HG03457 (cell line): ENCODE data around the gene NOS1AP.
"Not testable (repeated sequence)": the region's sequence is repeated elsewhere in the genome, so short reads cannot be mapped to it uniquely, and the experiment has no call there.

Experiments
- ATAC-seq: cut with Tn5 transposase; IDR thresholded peaks from one replicate; pipeline ENCODE4 v1.9.1; 2021; ENCODE audit warnings: moderate number of reproducible peaks; ENCODE audit not compliant: unreplicated experiment

The NOS1AP gene

DNA sequence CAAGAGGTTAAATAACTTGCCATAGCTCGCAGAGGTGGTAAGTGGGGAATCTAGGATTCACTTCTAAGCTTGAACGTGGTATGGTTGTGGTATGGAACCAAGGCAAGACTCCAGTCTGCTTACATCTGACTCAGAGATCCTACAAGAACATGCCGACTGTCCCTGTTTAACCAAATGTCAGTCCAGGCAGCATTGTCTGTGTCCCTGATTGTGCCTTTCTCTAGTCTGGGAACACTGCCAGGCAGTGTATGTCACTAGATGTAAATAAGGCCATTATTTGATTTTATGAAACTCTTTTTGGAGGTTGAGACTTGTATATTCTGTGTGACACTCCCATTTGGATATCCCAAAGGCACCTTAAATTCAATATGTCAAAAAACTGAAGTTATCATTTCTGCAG lies 96.0 kb downstream of the NOS1AP start:
- no peak for ATAC-seq

DNA sequence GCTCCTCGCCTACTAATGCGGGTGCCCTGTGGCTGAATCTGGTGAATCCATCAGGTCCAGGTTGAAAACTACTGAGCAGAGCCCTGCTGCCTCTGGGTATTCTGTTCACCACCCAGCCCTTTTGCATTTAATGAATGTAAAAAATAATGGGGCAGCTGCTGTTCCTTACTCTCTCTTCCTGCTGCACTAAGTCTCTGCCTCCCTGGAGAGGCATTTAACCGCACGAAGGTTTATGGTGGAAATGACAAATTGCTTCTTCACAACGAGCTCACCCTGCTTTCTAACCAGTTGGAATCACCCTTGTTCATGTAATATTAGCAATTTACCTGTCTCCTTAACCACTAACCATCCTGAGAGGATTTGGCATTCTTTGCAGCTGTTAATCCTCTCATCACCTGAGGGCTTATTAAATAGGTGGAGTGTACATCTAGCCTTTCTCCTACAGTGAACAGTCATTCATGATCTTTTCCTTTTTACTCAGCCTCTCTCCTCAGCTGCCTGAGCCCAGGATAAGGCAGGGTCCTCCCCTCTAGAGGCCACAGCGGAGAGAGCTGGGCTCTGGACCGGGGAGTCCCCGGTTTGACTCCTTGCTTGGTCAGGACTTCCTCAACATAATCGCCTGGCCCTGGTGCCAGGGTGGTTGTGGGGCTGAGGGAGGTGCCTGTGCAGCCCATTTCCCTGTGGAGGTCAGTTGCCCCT lies 97.6 kb downstream of the NOS1AP start:
- ATAC-seq = no peak

DNA sequence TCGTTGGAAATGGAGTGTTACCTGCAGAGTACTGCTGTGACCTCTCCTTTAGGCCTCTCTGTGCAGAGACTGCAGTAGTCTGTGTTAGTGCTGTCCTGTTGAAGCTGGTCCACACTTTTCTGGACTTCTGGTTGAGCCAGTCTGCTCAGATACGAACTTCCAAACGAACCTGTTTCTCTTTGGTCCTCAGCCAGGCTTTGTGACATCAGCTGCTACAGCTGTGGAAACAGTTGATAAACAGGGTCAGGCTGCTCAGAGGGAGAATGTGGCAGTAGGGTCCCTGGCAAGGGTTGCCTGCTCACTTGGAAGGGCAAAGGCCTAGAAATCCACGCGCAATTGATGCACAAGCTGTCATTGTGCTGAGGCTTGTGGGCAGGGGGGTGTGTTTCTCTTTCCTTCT lies 98.8 kb downstream of the NOS1AP start:
- no peak for ATAC-seq

DNA sequence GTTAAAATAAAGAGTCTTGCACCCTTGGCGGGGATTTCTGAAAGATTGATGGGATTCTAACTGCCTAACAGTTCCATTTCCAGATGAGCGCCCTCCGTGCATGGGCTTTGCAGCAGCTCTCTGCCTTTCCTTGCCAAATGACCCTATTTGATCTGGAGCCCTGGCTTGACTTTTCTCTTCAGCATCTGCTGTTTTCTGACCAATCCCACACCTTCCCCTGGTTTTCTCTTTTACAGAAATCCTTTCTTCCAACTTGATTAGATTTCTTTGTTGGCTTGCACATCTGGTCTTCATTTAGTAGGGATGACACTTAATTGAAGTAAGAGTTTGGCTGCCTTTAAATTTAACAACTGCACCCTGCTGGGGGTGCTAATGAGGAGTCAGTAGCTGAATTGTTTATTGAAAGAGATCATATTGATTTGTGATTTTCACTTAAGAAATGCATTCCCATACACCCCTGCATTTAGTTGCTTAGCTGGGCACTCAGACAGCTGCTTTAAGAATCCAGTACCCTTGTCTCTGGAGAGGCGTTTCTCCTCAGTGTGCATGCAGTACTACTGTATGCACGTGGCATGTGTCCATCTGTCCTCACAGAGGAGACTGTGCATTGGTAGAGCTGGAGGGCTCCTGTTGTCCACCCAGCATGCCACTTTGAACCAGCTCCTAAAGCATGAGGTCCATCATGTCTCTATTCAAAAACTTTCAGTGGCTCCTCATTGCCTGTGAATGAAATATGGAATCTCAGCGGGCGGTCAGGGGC lies 99.7 kb downstream of the NOS1AP start:
- ATAC-seq = no peak

DNA sequence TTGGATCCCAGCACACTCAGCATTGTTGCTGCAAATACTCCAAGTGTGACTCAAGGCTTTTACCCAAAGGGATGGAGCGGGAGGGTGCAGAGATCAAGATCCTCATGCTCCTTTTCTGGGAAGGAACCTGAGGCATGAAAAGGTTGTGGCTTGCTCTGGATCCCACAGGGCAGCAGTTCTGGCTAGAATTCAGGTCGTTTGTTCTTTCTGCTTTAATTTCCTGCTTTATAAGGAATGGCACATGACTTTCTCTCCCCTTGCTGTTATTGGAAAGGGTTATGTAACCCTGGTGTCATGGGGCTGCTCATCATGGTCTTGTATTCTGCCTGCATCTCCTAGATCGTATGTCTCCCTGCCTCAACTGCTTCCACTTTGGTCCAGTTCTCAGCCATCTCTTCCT lies 101.6 kb downstream of the NOS1AP start:
- no peak for ATAC-seq

DNA sequence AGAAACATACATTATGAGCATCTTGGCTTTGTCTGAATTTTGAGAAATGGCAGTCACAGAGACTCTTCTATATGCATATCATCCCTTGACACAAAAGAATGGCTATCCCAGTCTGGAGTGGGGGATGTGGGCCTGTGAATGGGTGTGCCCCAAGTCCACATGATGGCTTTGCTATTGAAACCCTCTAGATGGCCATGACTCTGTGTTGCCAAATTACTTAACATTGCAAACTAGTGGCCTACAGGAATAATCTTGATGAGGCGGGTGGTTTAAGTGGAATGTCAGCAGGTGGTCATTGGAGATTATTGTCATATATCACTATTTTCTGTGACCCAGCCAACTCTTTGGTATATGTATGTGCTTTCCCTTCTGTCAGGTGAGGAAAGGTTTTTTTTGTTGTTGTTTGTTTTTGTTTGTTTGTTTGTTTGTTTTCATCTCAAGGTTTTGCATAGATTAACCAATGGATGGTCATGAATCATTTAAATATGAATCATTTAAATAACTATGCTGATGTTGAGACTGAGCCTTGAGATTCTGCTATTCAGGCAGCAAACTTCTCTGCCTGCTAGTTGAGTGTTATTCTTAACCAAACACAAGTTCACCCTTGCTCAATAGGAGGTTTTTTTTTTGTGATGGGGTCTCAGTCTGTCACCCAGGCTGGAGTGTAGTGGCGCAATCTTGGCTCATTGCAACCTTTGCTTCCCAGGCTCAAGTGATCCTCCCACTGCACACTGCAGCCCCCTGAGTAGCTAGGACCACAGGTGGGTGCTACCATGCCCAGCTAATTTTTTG lies 103.0 kb downstream of the NOS1AP start:
- ATAC-seq = no peak

DNA sequence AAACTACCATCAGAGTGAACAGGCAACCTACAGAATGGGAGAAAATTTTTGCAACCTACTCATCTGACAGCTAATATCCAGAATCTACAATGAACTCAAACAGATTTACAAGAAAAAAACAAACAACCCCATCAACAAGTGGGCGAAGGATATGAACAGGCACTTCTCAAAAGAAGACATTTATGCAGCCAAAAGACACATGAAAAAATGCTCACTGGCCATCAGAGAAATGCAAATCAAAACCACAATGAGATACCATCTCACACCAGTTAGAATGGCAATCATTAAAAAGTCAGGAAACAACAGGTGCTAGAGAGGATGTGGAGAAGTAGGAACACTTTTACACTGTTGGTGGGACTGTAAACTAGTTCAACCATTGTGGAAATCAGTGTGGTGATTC lies 104.1 kb downstream of the NOS1AP start:
- not testable (repeated sequence) for ATAC-seq

DNA sequence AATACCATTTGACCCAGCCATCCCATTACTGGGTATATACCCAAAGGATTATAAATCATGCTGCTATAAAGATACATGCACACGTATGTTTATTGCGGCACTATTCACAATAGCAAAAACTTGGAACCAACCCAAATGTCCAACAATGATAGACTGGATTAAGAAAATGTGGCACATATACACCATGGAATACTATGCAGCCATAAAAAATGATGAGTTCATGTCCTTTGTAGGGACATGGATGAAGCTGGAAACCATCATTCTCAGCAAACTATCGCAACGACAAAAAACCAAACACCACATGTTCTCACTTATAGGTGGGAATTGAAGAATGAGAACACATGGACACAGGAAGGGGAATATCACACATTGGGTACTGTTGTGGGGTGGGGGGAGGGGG lies 104.5 kb downstream of the NOS1AP start:
- ATAC-seq = not testable (repeated sequence)

DNA sequence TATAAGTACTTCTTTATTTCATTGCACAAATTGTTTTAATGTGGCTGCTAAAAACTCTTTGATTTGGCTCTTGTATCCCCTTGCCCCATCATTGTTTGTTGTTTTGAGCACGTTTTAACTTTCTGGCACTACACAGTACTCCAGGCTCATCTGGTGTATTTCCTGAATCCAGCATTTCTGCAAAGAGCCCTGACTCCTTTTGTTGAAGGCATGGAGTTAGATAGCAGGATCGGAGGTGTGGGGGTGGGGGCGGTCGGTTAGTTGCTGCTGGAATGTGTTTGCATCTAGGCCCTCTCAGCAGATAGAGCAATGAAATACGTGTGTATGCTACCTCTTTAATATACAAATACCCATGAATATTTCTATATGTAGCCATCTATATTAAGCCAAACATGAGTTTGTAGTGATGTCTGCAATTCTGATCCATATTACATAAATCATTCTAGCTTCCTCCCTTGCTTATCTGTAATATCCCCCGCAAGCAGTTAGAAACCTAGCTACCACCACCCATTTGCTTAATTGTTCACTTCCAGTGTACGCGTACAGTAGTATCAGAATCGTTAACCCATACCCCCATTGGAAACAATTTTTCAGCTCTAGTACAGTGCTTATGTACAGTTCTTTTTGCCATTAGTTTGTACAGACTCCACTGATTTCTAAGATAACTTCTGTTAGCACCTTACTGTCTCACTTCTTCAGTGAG lies 106.0 kb downstream of the NOS1AP start:
- ATAC-seq = no peak

DNA sequence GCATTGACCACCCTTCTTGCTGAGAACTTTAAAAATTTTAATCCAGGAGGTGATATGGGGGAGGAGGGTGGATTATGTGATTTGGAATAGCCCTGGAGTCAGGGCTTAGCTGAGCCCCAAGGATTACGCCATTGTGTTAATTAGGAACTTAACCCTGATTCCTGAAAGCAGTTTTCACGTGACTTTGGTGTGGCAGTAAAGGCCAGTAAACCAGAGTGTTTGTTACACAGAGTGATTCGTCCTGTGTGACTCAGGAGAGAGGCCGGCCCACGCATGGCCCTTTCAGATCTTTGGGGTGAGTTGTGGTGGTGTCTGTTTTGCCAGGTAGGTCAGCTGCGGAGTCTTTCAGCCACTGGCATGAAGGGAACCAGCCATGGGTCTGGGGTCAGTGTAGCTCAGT lies 107.6 kb downstream of the NOS1AP start:
- ATAC-seq = no peak

DNA sequence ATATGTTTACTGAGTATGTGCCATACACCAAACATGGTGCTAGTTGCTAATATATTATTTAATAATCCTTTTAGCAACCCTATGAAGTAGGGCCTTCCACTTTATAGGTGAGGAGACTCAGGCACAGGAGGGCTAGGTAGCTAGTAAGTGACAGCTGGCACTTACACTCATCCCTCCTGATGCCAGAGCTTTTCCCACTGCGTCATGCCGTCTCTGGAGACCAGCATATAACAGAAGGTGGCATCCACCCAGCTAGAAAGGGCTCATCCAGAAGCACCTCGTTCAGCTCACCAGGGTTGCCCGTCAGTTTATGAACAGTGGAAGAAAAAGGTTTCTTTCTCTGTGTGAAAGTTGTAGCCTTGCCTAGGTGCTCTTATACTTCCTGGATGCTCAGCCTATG lies 108.9 kb downstream of the NOS1AP start:
- no peak for ATAC-seq

DNA sequence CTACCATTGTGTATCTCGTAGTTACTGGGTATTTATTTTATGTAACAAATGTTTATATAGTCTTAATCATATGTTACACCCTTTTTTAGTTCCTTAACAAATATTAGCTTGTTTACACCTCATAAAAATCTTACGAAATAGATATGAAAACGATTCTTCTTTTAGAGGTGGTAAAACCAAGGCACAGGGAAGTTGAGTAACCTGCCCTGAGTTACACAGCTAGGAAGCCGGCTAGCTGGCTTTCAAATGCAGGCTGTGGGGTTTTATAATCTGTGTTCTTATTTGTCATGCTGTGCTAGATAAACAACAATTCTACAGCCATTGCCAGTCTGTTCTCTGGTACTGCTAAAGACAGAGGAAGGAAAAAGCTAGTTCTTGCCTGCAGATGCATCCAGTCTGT lies 109.6 kb downstream of the NOS1AP start:
- no peak for ATAC-seq

DNA sequence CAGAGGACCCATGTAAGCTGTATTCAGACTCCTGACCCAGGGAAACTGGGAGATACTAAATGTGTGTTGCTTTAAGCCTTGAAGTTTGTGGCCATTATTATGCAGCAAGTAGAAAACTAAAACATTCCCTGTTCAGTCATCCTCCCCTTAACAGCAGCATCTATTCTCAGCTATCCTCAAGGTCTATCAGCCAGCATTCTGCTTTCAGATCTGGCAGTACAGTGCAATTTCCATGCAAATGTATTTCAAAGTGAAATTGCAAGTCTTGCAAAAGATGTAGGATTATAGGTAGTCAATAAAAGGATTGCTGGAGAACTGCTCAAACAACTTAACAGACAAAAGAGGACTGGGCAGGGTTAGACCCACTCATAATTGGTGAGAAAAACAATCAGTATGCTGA lies 111.3 kb downstream of the NOS1AP start:
- no peak for ATAC-seq

DNA sequence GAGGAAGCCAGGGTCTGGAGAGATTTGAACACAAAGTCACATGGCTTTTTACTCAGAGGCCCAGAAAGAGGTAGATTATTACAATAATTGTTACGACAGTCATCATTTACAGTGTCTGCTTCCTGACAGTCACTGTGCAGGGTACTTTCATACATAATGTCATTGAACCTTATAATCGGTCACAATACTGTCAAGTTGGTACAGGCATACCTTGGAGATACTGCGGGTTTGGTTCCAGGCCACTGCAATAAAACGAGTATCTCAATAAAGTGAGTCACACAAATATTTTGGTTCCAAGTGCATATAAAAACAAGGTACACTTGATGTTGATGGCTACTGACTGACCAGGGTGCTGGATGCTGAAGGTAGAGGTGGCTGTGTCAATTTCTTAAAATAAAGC lies 112.6 kb downstream of the NOS1AP start:
- ATAC-seq = no peak

DNA sequence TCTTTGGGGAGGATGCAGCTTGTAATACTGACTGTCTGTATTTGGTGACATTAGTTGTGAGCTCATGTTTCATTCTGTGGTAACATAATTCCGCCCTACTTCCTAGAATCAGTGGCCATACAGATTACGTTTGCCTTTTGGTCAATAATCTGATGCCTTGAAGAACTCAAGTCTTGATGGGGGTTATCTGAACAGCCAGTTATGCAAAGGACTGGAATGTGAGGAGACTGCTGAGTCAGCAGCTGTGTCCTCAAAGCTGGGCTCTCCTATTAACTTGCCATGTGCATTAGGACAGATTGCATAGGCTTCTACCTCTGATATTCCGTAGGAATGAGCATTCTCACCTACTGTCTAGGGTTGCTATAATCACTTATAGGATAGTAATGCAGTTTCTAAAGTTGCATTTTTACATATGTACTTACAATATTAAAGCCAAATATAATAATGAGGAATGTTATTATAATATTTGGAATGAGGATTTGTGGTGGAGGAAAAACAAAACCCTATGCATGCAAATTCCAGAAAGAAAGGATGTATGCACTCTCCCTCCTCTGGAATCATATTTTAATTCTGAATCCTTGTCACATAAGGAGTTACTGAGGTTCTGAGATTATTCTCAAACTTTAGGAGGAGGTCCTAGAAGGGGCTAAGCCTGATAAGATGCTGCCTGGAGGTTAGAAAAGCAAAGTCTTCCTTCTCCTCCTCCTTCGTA lies 116.0 kb downstream of the NOS1AP start:
- ATAC-seq = no peak

DNA sequence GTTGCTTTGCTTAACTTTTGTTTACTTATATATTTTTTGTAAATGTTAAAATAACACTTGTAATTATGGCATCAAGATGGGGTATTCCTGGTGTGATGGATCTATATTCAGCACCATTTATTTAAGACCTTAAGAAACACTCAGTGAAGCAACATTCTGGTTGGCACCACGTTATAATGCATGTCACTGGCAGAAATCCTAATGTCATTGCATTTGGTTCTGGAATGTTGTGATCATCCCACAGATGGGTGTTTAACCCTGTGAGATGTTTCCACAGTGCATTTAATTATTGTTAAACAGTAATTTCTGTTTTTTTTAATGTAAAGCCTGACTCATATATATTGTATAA lies 116.5 kb downstream of the NOS1AP start:
- ATAC-seq = no peak

DNA sequence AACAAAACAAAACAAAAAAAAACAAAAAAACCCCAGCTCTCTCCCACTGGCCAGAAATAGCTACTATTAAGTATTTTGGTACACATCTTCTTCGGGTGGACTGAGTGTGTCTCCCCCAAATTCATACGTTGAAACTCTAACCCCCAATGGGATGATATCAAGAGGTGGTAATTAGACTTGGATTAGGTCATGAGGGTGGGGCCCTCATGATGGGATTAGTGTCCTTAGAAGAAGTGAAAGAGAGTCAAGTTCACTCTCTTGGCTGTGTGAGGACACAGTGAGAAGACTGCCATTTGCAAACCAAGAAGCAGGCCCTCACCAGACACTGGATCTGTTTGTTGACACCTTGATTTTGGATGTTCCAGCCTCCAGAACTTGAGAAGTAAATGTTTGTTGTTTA lies 116.9 kb downstream of the NOS1AP start:
- no peak for ATAC-seq

DNA sequence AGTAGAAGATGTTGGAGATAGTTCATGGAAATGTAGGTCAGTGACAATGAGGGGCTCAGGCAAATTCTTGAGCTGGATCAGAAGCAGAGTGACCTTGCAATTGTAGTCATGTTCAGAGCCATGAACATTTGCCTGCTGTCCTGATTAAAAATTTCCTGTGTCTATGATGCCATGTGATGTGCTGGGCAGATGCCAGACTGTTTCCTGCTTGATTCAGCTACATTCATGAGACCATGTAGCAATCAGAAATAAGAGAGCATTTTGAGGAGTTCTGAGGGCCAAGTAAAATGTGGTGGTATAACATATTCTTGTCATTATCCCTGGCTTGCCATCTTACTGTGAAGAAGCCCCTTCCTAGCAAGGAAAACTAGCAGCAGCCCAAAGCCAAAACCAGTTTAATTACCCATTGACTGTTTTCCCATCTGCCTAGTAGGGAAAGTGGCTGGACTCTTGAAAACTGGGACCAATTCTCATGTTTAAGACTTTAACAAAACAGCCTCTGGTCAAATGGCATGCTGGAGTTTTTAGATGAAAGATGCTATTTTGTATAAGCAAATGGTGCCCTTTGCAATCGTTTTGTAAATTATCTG lies 118.3 kb downstream of the NOS1AP start:
- no peak for ATAC-seq

DNA sequence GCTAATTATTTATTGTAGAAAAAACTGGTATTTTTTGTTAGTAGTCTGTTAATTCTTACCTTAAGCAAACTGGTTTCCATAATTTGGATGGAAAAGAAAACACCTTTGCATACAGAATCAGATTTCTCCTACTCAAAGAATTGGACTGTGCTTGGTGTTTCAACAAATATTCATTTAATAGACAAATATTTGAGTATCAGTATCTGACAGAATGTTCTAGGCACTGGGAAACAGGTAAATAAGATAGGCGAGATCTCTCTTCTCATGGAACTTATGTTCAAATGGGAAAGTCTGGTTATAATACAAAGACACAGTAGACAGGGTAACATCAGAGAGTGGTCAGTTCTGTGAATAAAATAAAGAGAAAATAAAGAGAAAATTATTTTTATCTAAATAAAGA lies 119.9 kb downstream of the NOS1AP start:
- ATAC-seq = no peak
